Panc1 (cell line): ENCODE measurements around the gene PHKG1. TPM values are rescaled to one million over a fixed set of nuclear protein-coding genes. Genes with fewer than 3 reads are reported as not detected.

Experiments used
- total RNA-seq: library from RNA; stranded (reverse); gene quantifications from one replicate; pipeline ENCODE4 v1.2.1, GENCODE V29; 2021; ENCODE audit not compliant: unreplicated experiment

PHKG1 gene
- total RNA-seq, 1 experiment from 2014 or later, result 0.67 TPM

Other genes with a start within 250 kb of the PHKG1 start
- gene SEPTIN14, start 230.2 kb downstream of the PHKG1 start, total RNA-seq, result not detected
- 5.0 TPM for gene ZNF713, start 205.5 kb downstream of the PHKG1 start, total RNA-seq
- gene MRPS17, start 141.1 kb downstream of the PHKG1 start, total RNA-seq, result 28.9 TPM
- 93.2 TPM for gene NIPSNAP2, start 128.4 kb downstream of the PHKG1 start, total RNA-seq
- gene PSPH, start 41.5 kb downstream of the PHKG1 start, total RNA-seq, result 62.3 TPM
- 324 TPM for gene CCT6A, start 41.2 kb downstream of the PHKG1 start, total RNA-seq
- gene SUMF2, start 28.7 kb downstream of the PHKG1 start, total RNA-seq, result 156 TPM
- gene CHCHD2, start 13.5 kb upstream of the PHKG1 start, total RNA-seq, result 666 TPM
- gene NUPR2, start 23.5 kb upstream of the PHKG1 start, total RNA-seq, result not detected